NK-92 treated with Interleukin-12 subunit alpha and Interleukin-12 subunit beta, amount 100 ng/mL, for 24 hours (cell line): ENCODE data around the gene TNIK.

Experiments used
- DNase-seq: peaks from one replicate; lab custom pipeline; 2025; lab: John Stamatoyannopoulos, UW

Gene TNIK

GRCh38 chr3:171362575-171362974, 97.6 kb downstream of the TNIK start:
- DNase-seq: no peak

GRCh38 chr3:171358881-171359198, 101.4 kb downstream of the TNIK start:
- no peak for DNase-seq

GRCh38 chr3:171358181-171358880, 101.9 kb downstream of the TNIK start:
- no peak for DNase-seq

GRCh38 chr3:171357721-171358120, 102.5 kb downstream of the TNIK start:
- no peak for DNase-seq

- no peak for DNase-seq
These were observed 104.0 kb downstream of the TNIK start for GRCh38 chr3:171356251-171356650.

- DNase-seq: no peak
These were observed 105.3 kb downstream of the TNIK start for GRCh38 chr3:171354706-171355582.

- DNase-seq: no peak
These were observed 106.0 kb downstream of the TNIK start for GRCh38 chr3:171354049-171354705.

- no peak for DNase-seq
These were observed 106.8 kb downstream of the TNIK start for GRCh38 chr3:171353423-171353822.

- no peak for DNase-seq
These were observed 107.7 kb downstream of the TNIK start for GRCh38 chr3:171352387-171352935.

- DNase-seq: no peak
These were observed 108.5 kb downstream of the TNIK start for GRCh38 chr3:171351676-171352075.

GRCh38 chr3:171350364-171350763, 109.8 kb downstream of the TNIK start:
- no peak for DNase-seq

- no peak for DNase-seq
These were observed 110.8 kb downstream of the TNIK start for GRCh38 chr3:171349392-171349791.

GRCh38 chr3:171348121-171348520, 112.1 kb downstream of the TNIK start:
- DNase-seq: no peak

GRCh38 chr3:171347301-171348039, 112.7 kb downstream of the TNIK start:
- DNase-seq: no peak

GRCh38 chr3:171346582-171347300, 113.5 kb downstream of the TNIK start:
- no peak for DNase-seq

- DNase-seq: no peak
These were observed 114.2 kb downstream of the TNIK start for GRCh38 chr3:171346019-171346418.

GRCh38 chr3:171345107-171345843, 114.9 kb downstream of the TNIK start:
- no peak for DNase-seq

- no peak for DNase-seq
These were observed 116.5 kb downstream of the TNIK start for GRCh38 chr3:171343693-171344092.

- DNase-seq: no peak
These were observed 117.3 kb downstream of the TNIK start for GRCh38 chr3:171342783-171343420.

GRCh38 chr3:171342200-171342599, 118.0 kb downstream of the TNIK start:
- no peak for DNase-seq
